ENCODE results near the gene COX8C. TPM values are rescaled to one million over a fixed set of nuclear protein-coding genes. Genes with fewer than 3 reads are reported as not detected.

COX8C gene
- total RNA-seq, 1 donor from 2014 or later: not detected

- Histone ChIP-seq H3K27me3 (no peaks in the 10 kb centered on the region), H3K36me3 (no peaks in the 10 kb centered on the region), H3K4me1 (peaks cover 23% of the 10 kb centered on the region), H3K27ac (no peak overlapping the region), H3K9me3 (no peaks in the 10 kb centered on the region), H3K4me3 (no peak overlapping the region)
- no peak for TF ChIP-seq POLR2AphosphoS5 (IDR thresholded peaks at IDR 0.05; ENCODE audit: insufficient read depth in 1 of 2, low read depth in 1 of 2)
- TF ChIP-seq POLR2A (IDR thresholded peaks at IDR 0.05): no peak
- DNase-seq (ENCODE audit: extremely low spot score in 2 of 2): no peak
- intact Hi-C loops (cut with DNase I): no loop called here
Observed at GRCh38 chr14:93317875-93318807, 28.8 kb upstream of the COX8C start.

- no peak for TF ChIP-seq POLR2AphosphoS5 (IDR thresholded peaks at IDR 0.05; ENCODE audit: insufficient read depth in 1 of 2, low read depth in 1 of 2)
- no peak for TF ChIP-seq POLR2A (IDR thresholded peaks at IDR 0.05)
- no peak for TF ChIP-seq CTCF (IDR thresholded peaks at IDR 0.05)
- no peak for DNase-seq (ENCODE audit: extremely low spot score in 2 of 2)
- Histone ChIP-seq H3K27ac (no peak overlapping the region), H3K4me3 (no peak overlapping the region), H3K9me3 (no peaks in the 10 kb centered on the region), H3K27me3 (no peaks in the 10 kb centered on the region), H3K36me3 (no peaks in the 10 kb centered on the region), H3K4me1 (peaks cover 23% of the 10 kb centered on the region)
- intact Hi-C loops (cut with DNase I): no loop called here
Observed at GRCh38 chr14:93318927-93319326, 28.1 kb upstream of the COX8C start.

- H3K27ac ChIP-seq: no peak overlapping the region
- peaks cover 23% of the 10 kb centered on the region for H3K4me1 ChIP-seq
- TF ChIP-seq CTCF (IDR thresholded peaks at IDR 0.05): no peak
- TF ChIP-seq POLR2A (IDR thresholded peaks at IDR 0.05): no peak
- no peak for TF ChIP-seq POLR2AphosphoS5 (IDR thresholded peaks at IDR 0.05; ENCODE audit: insufficient read depth in 1 of 2, low read depth in 1 of 2)
- no peaks in the 10 kb centered on the region for H3K36me3 ChIP-seq
- intact Hi-C loops (cut with DNase I): no loop called here
- no peaks in the 10 kb centered on the region for H3K27me3 ChIP-seq
- no peaks in the 10 kb centered on the region for H3K9me3 ChIP-seq
- H3K4me3 ChIP-seq: no peak overlapping the region
- no peak for DNase-seq (ENCODE audit: extremely low spot score in 2 of 2)
Observed at GRCh38 chr14:93319494-93319893, 27.5 kb upstream of the COX8C start.

GRCh38 chr14:93319958-93320357, 27.0 kb upstream of the COX8C start:
- no peaks in the 10 kb centered on the region for H3K36me3 ChIP-seq
- DNase-seq (ENCODE audit: extremely low spot score in 2 of 2): no peak
- H3K9me3 ChIP-seq: no peaks in the 10 kb centered on the region
- H3K4me1 ChIP-seq: peaks cover 23% of the 10 kb centered on the region
- intact Hi-C loops (cut with DNase I): no loop called here
- TF ChIP-seq POLR2AphosphoS5 (IDR thresholded peaks at IDR 0.05; ENCODE audit: insufficient read depth in 1 of 2, low read depth in 1 of 2) (no peak), CTCF (IDR thresholded peaks at IDR 0.05) (no peak), POLR2A (IDR thresholded peaks at IDR 0.05) (no peak)
- no peaks in the 10 kb centered on the region for H3K27me3 ChIP-seq
- no peak overlapping the region for H3K4me3 ChIP-seq
- H3K27ac ChIP-seq: no peak overlapping the region

- no peak for TF ChIP-seq CTCF (IDR thresholded peaks at IDR 0.05)
- TF ChIP-seq POLR2A (IDR thresholded peaks at IDR 0.05): no peak
- no peak for TF ChIP-seq POLR2AphosphoS5 (IDR thresholded peaks at IDR 0.05; ENCODE audit: insufficient read depth in 1 of 2, low read depth in 1 of 2)
- Histone ChIP-seq H3K4me1 (peaks cover 26% of the 10 kb centered on the region), H3K36me3 (no peaks in the 10 kb centered on the region), H3K27me3 (no peaks in the 10 kb centered on the region), H3K4me3 (no peak overlapping the region), H3K9me3 (no peaks in the 10 kb centered on the region), H3K27ac (no peak overlapping the region)
- no peak for DNase-seq (ENCODE audit: extremely low spot score in 2 of 2)
- intact Hi-C loops (cut with DNase I): no loop called here
Observed at GRCh38 chr14:93320489-93320888, 26.5 kb upstream of the COX8C start.
